GM10847 (cell line): ENCODE results near the gene LRRC74A.

Experiments
- POLR2A ChIP-seq: IDR thresholded peaks from 2 replicates; pipeline ENCODE4 v1.6.1; 2011; ENCODE audit not compliant: insufficient read length; ENCODE audit errors: extremely low read depth

LRRC74A gene

GRCh38 chr14:76887191-76887590 is 61.0 kb downstream of the LRRC74A start:
- TF ChIP-seq POLR2A, result no peak

- TF ChIP-seq POLR2A, result no peak
Measured at GRCh38 chr14:76891391-76891790, 65.2 kb downstream of the LRRC74A start.

DNA sequence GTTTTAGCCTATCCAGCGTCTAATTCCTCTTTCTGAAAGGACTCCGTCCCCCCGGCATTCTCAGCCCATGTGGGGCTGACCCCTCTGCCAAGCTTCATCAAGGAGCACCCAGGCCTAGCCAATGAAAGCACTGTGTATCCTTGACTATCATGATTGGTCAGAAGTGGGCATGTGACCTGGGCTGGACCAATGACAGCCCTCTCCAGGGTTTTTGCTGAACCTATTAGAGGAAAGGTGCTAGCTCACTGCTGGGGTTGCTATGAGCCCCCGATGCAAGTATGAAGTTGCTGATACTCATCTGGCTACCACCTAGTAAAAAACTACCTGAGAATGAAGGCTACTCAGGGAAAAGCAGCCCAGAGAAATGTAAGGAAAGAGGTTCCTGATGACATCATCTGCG is 68.1 kb downstream of the LRRC74A start:
- TF ChIP-seq POLR2A, result no peak

- no peak for TF ChIP-seq POLR2A
Measured at GRCh38 chr14:76900682-76901081, 74.5 kb downstream of the LRRC74A start.

DNA sequence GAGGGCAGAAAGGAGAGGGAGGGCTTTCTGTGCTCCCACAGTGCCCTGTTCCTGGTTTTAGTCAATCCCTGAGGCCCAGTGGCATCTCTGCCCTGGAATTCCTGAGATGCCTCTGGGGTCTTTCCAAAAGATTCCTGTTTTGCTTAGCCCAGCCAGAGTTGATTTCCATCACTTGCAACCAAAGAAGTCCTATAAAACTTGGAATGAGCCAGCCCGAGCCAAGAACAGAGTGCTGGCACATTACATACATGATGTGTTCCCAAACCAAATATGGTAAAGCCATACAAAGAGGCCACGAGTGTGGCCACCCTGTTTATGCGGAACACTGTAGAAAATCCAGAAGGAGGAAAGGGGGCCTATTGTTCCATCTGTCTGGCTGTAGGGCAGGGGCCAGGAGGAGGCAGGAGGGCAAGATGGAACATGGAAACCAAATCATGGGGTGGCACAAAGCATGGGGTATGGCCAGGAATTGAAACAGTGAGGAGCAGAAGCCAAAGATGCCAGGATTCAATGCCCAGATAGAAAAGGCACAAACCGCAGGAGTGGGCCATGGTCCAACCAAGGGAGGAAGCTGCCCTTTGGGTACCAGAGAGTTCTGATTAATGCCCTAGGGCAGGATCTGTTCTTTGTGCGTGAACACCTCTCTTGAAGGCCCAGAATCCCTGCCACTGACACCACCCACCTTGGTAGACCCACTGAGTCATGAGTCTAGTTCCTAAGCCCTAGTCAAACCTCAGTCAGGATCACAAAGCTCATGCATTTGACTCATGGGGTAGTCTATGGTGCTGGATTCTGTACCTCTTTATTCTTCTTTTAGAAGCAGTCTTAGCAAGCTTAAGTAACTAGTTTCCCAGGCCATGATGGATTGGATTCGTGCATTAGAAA is 75.2 kb downstream of the LRRC74A start:
- no peak for TF ChIP-seq POLR2A

- no peak for TF ChIP-seq POLR2A
Measured at GRCh38 chr14:76902591-76902990, 76.4 kb downstream of the LRRC74A start.

DNA sequence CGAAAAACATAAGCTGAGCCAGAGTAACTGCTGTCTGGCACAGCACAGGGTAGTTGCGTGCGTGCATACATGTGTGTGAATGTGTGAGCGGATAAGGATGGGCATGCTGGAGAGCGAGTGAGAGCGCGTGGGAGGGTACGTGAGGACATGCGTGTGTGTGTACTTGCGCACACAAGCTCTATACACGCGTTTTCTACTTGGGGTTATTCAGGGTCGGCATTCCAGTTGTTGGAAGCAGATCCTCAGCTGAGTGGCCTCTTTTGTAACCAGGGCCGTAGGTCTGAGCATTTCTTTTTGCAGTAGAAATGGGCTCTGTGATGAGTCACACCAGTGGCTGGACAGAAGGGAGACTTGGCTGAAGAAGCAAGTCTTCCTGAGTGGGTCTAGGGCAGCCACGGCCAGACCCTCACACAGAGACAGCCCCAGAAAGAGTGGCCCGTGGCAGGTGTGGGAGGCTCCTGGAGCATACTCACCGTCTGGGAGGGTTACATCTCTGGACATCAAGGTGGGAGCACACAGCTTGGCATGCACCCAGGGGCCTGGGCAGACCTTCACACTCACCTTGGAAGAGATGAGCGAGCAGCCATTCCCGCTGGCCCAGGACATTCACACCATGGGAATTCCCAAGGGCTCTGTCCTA is 78.0 kb downstream of the LRRC74A start:
- no peak for TF ChIP-seq POLR2A

GRCh38 chr14:76904740-76905569 is 78.7 kb downstream of the LRRC74A start:
- no peak for TF ChIP-seq POLR2A

- no peak for TF ChIP-seq POLR2A
Measured at GRCh38 chr14:76908834-76909233, 82.6 kb downstream of the LRRC74A start.

DNA sequence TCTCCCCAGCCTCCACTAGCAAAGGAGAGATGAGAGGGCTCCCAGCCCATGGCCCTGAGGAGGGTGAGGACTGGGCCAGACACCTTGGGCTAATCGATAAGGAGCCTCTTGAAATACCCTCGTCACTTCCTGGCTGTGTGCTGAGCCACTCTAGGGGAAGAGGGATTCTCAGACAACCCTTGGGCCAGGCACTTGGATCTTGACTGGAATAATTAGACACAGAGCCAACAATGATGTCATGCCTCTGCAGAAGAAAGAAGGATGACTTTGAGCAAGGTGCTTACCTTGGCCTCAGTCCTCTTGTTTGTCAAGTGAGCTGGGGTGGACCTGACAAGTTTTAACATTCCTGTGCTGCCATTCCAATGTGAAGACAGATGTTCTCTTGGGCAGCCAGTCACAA is 83.1 kb downstream of the LRRC74A start:
- TF ChIP-seq POLR2A, result no peak

DNA sequence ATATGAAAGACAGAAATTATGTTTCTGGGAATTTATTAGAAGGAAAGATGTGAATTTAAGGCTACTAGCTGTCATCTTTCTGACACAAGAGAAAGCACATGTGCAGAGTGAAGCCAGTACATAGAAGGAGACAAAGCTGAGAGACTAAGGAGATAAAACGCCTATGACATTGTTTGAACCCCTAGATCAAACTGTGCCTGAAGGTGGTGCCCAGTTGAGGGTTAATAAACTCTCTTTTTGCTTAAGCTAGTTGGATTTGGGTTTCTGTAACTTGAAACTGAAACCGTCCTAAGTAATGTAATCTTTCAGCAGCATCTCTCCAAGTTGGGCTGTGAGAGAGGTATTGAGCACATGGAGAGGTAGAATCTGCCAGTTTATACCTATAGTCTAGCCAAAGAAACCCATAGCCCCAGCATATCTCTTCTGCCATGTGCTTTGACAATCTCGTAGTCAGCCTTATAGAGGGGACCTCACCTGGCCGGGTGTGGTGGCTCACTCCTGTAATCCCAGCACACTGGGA is 84.2 kb downstream of the LRRC74A start:
- no peak for TF ChIP-seq POLR2A

GRCh38 chr14:76911473-76911872 is 85.3 kb downstream of the LRRC74A start:
- no peak for TF ChIP-seq POLR2A

GRCh38 chr14:76916040-76916715 is 90.0 kb downstream of the LRRC74A start:
- TF ChIP-seq POLR2A, result no peak

GRCh38 chr14:76917158-76917596 is 91.0 kb downstream of the LRRC74A start:
- no peak for TF ChIP-seq POLR2A
